Progenitor cell of endocrine pancreas (in vitro differentiated cells): ENCODE data around the gene CYP2D6. TPM values are rescaled to one million over a fixed set of nuclear protein-coding genes. Genes with fewer than 3 reads are reported as not detected.

ENCODE experiments used
- DNase-seq: peaks from one replicate; pipeline ENCODE4 v3.0.0; 2021; ENCODE audit warnings: low spot score; ENCODE audit not compliant: unreplicated experiment
- H3K27ac Mint-ChIP-seq: 2 replicates; pipeline ENCODE4 v1.8.0; 2021; ENCODE audit warnings: mild to moderate bottlenecking, moderate library complexity, mixed read lengths
- H3K27me3 Mint-ChIP-seq: 2 replicates; pipeline ENCODE4 v1.8.0; 2021; ENCODE audit warnings: mixed read lengths
- H3K36me3 Mint-ChIP-seq: 2 replicates; pipeline ENCODE4 v1.8.0; 2022; ENCODE audit warnings: mixed read lengths; ENCODE audit not compliant: insufficient read depth
- H3K4me1 Mint-ChIP-seq: 2 replicates; pipeline ENCODE4 v1.8.0; 2021; ENCODE audit warnings: low read depth, mixed read lengths
- H3K4me3 Mint-ChIP-seq: 2 replicates; pipeline ENCODE4 v1.8.0; 2021; ENCODE audit warnings: low read depth, mild to moderate bottlenecking, moderate library complexity, mixed read lengths
- H3K9me3 Mint-ChIP-seq: 2 replicates; pipeline ENCODE4 v1.8.0; 2021; ENCODE audit warnings: low read depth, mixed read lengths
- CTCF ChIP-seq: fragments of 200-600 bp; sonication (generic); IDR thresholded peaks from one replicate; pipeline ENCODE4 v1.5.0; 2021; ENCODE audit warnings: antibody characterized with exemption, mild to moderate bottlenecking; ENCODE audit not compliant: unreplicated experiment
- total RNA-seq: library from RNA; stranded (reverse); gene quantifications from 2 replicates; pipeline ENCODE4 v1.2.1, GENCODE V29; 2021

CYP2D6 gene
- total RNA-seq, 1 donor from 2014 or later = 8.0 TPM

GRCh38 chr22:42174062-42174461 lies 43.5 kb upstream of the CYP2D6 start:
- no peak for TF ChIP-seq CTCF
- no peak for DNase-seq
- no peaks in the 10 kb centered on the region for H3K27me3 Mint-ChIP-seq
- no peak overlapping the region for H3K4me3 Mint-ChIP-seq
- H3K9me3 Mint-ChIP-seq = no peaks in the 10 kb centered on the region
- peaks cover 6% of the 10 kb centered on the region for H3K36me3 Mint-ChIP-seq
- peaks cover 30% of the 10 kb centered on the region for H3K4me1 Mint-ChIP-seq
- no peak overlapping the region for H3K27ac Mint-ChIP-seq

GRCh38 chr22:42173183-42173926 lies 42.7 kb upstream of the CYP2D6 start:
- H3K9me3 Mint-ChIP-seq = no peaks in the 10 kb centered on the region
- no peak overlapping the region for H3K27ac Mint-ChIP-seq
- H3K4me1 Mint-ChIP-seq = peaks cover 29% of the 10 kb centered on the region
- peaks cover 6% of the 10 kb centered on the region for H3K36me3 Mint-ChIP-seq
- no peak for DNase-seq
- H3K27me3 Mint-ChIP-seq = no peaks in the 10 kb centered on the region
- H3K4me3 Mint-ChIP-seq = no peak overlapping the region
- no peak for TF ChIP-seq CTCF

GRCh38 chr22:42172773-42173172 lies 42.2 kb upstream of the CYP2D6 start:
- H3K27me3 Mint-ChIP-seq = no peaks in the 10 kb centered on the region
- H3K9me3 Mint-ChIP-seq = no peaks in the 10 kb centered on the region
- peak overlapping the region; percentile 37 for H3K27ac Mint-ChIP-seq
- H3K4me3 Mint-ChIP-seq = no peak overlapping the region
- peaks cover 23% of the 10 kb centered on the region for H3K4me1 Mint-ChIP-seq
- no peak for TF ChIP-seq CTCF
- peaks cover 6% of the 10 kb centered on the region for H3K36me3 Mint-ChIP-seq
- DNase-seq = no peak

- TF ChIP-seq CTCF = no peak
- no peak overlapping the region for H3K4me3 Mint-ChIP-seq
- H3K27ac Mint-ChIP-seq = peak overlapping the region; percentile 56
- peaks cover 19% of the 10 kb centered on the region for H3K4me1 Mint-ChIP-seq
- H3K36me3 Mint-ChIP-seq = peaks cover 6% of the 10 kb centered on the region
- H3K27me3 Mint-ChIP-seq = no peaks in the 10 kb centered on the region
- H3K9me3 Mint-ChIP-seq = no peaks in the 10 kb centered on the region
- DNase-seq = no peak
These were observed 41.5 kb upstream of the CYP2D6 start for GRCh38 chr22:42171946-42172719.

GRCh38 chr22:42171417-42171816 lies 40.8 kb upstream of the CYP2D6 start:
- no peak for TF ChIP-seq CTCF
- Mint-ChIP-seq H3K36me3 (peaks cover 6% of the 10 kb centered on the region), H3K27me3 (no peaks in the 10 kb centered on the region), H3K4me1 (peaks cover 19% of the 10 kb centered on the region), H3K9me3 (no peaks in the 10 kb centered on the region), H3K4me3 (no peak overlapping the region), H3K27ac (peak overlapping the region; percentile 52)
- no peak for DNase-seq
